ENCODE measurements around the gene PPIAL4G.
"Not testable (repeated sequence)": the region's sequence is repeated elsewhere in the genome, so short reads cannot be mapped to it uniquely, and the experiment has no call there.

GRCh38 chr1:148528591-148528990, 45.5 kb upstream of the PPIAL4G start:
- not testable (repeated sequence) for TF ChIP-seq CTCF (IDR thresholded peaks at IDR 0.05; ENCODE audit: low read depth, low read length); EZH2phosphoT487 (IDR thresholded peaks at IDR 0.05; ENCODE audit: low read depth)
